SU-DHL-6 (cell line): ENCODE data around the gene SLFNL1.

Experiments
- EZH2phosphoT487 ChIP-seq: fragments of 200-600 bp; sonication (generic), shearing (Covaris generic); conservative IDR thresholded peaks from 2 replicates; pipeline ENCODE4 v1.6.1; 2018; ENCODE audit warnings: mild to moderate bottlenecking, antibody characterized with exemption, low read length, moderate library complexity, mixed read lengths
- TF ChIP-seq, protein P1 (sequence below): fragments of 200-600 bp; sonication (generic); IDR thresholded peaks from one replicate; pipeline ENCODE4 v1.5.1; 2017; ENCODE audit warnings: antibody characterized with exemption, mild to moderate bottlenecking, low read length, moderate library complexity; ENCODE audit not compliant: insufficient read depth, poor library complexity, severe bottlenecking

DNA sequence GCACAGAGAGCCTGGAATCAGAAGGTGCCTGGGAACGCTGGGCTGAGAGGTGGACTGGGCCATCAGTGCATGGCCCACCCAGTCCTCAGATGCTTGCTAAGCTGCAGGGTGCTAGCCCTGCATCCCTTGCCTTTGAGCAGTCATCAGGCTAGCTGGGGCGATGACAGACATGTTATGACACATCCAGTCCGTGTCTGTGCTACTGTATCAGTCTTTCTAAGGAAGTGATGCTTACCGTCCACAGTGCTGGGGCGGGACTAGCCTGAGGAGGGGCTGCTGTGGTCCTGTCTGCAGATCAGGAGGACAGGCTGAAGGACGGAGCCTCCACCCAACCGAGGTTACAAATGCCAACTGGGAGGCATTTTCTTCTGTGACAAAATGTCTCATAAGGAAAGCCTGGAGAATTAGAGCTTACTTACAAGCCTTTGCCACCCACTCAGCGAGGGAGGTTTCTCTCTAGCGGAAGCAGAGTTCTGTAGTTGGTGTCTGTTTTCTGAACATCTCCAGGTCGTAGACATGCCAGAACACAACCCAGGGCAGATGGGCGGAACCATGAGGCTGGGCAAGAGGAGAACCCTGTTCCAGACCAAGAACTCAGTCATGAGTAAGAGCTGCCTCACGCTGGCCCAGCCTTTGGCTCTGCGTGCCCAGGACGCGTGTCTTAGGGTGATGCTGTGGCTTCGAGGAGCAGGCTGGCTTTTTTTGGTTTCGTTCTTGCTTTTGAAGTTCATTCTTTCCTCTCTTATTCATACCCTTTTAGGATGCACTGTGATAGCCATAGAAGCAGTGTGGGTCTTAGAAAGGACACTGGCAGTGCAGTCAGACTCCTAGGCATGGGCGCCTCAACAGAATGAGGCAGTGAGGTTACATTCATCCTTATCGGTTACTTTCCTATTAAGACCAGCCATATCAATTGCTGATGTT lies 14.3 kb downstream of the SLFNL1 start:
- TF ChIP-seq, protein P1, sequence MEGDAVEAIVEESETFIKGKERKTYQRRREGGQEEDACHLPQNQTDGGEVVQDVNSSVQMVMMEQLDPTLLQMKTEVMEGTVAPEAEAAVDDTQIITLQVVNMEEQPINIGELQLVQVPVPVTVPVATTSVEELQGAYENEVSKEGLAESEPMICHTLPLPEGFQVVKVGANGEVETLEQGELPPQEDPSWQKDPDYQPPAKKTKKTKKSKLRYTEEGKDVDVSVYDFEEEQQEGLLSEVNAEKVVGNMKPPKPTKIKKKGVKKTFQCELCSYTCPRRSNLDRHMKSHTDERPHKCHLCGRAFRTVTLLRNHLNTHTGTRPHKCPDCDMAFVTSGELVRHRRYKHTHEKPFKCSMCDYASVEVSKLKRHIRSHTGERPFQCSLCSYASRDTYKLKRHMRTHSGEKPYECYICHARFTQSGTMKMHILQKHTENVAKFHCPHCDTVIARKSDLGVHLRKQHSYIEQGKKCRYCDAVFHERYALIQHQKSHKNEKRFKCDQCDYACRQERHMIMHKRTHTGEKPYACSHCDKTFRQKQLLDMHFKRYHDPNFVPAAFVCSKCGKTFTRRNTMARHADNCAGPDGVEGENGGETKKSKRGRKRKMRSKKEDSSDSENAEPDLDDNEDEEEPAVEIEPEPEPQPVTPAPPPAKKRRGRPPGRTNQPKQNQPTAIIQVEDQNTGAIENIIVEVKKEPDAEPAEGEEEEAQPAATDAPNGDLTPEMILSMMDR = no peak
- TF ChIP-seq EZH2phosphoT487 = no peak
